Measurements from ENCODE around the gene SOCS2.
"Not testable (repeated sequence)": the region's sequence is repeated elsewhere in the genome, so short reads cannot be mapped to it uniquely, and the experiment has no call there.

The SOCS2 gene

GRCh38 chr12:93595351-93595750 is 22.9 kb downstream of the SOCS2 start:
- peak; percentile 47 for DNase-seq

DNA sequence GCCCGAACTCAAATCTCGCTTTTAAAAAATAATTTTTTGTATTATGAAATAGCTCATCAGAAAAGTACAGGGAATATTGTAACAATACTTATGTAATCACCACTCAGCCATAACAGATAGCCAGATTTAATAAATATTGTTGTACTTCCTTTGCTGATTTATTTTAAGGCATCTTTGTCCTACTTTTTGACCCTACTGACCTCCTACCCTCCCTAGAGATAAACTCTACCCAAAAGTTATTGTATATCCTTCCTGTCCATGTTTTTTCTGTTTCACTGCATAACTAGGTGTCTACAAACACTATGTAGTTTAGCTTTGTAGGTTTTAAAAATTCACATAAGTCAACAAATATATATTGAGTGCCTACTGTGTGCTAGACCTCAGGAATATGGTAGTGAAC is 25.1 kb downstream of the SOCS2 start:
- no peak for DNase-seq

- DNase-seq, result no peak
Measured at GRCh38 chr12:93599192-93599591, 26.7 kb downstream of the SOCS2 start.

- DNase-seq, result no peak
Measured at GRCh38 chr12:93601591-93601990, 29.1 kb downstream of the SOCS2 start.

- no peak for DNase-seq
Measured at GRCh38 chr12:93602897-93603668, 30.6 kb downstream of the SOCS2 start.

GRCh38 chr12:93603762-93604161 is 31.3 kb downstream of the SOCS2 start:
- DNase-seq, result peak; percentile 44

GRCh38 chr12:93608313-93608712 is 35.8 kb downstream of the SOCS2 start:
- no peak for DNase-seq

- DNase-seq, result no peak
Measured at GRCh38 chr12:93609281-93610192, 37.1 kb downstream of the SOCS2 start.

GRCh38 chr12:93612776-93613175 is 40.3 kb downstream of the SOCS2 start:
- no peak for DNase-seq

DNA sequence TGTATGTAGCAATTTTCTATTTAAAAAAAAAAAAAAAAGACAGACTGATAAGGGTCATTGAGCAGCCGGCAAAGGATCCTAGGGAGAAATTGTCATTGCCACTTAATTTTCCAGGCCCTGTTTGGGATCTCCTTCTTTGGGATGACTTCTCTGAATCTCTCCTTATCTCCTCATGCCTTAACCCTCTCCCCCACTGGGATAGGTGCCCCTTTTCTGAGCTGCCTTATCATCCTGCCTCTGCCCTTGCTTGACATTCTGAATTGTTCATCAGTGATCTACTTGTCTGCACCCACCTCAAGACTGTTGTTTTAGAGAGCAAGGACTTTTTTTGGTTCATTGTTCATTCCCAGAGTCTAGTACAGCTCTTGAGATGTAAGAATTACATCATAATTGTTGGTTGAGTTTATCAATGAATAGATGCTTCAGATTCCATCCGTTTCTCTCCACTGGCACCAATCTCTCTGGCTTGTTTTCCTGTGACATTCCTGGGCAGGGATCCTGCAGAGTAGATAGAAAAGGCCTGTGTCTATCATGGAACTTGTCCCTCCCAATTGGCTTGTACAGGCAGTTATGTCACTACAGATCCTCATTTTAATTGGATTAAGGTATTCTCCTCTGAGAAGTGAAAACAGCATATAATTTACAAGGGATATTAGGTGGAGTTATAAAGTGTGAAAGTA is 42.6 kb downstream of the SOCS2 start:
- no peak for DNase-seq

DNA sequence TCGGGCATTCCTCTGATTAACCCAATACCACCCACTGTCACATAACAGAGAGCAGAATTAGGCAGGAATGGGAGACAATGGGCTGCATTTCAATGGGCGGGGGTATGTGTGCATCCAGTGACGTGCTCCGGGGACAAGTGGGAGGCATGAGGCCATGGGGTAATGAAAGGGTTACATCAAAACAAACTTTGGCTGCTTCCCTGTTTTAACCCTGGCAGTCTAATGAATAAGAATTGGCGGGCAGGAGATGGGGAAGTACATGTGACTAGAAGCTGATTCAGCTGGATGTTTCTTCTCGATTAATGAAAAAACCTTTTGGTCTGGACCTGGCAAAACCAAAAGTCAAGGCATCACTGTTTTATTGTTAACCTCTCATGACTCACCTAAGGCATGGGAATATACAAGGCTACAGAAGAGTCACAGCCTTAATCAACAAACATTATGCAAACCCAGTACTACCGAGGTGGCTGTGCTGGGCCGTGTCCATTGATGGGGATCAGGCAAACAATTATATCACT is 44.2 kb downstream of the SOCS2 start:
- DNase-seq, result peak; percentile 30

GRCh38 chr12:93618891-93619410 is 46.5 kb downstream of the SOCS2 start:
- DNase-seq, result no peak

DNA sequence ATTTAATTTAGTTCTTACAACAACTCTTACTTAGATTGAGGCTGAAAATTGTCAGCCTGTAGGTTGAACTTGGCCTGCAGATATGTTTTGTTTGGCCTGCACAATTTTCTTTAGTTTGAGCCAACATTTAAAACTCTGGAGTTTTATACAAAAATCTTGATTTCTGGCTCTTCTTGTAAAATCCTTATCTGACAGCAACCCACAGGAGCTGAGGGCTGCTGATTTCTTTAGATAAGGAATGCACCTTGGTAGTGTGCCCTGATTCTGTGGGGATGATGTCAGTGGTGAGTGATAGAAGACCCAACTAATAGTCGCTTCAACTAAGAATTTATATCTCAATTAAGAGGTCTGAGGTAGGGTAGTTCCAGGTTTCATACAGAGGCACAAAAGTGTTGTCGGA is 49.5 kb downstream of the SOCS2 start:
- DNase-seq, result no peak

- no peak for DNase-seq
Measured at GRCh38 chr12:93622485-93622884, 50.0 kb downstream of the SOCS2 start.

GRCh38 chr12:93624595-93625294 is 52.3 kb downstream of the SOCS2 start:
- DNase-seq, result peak; percentile 17

DNA sequence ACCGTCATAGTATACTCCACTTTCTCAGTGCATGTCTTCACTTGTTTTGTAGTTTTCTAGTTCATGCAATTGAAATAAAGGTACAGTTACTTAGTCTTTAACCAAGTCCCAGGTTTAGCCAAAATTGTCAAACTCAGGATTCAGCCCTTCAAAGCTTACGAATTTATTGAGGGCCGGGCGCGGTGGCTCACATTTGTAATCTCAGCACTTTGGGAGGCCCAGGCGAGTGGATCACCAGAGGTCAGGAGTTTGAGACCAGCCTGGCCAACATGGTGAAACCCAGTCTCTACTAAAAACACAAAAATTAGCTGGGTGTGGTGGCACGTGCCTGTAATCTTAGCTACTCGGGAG is 52.8 kb downstream of the SOCS2 start:
- DNase-seq, result not testable (repeated sequence)

GRCh38 chr12:93626160-93626559 is 53.7 kb downstream of the SOCS2 start:
- no peak for DNase-seq
